ENCODE data around the gene PEX16. TPM values are rescaled to one million over a fixed set of nuclear protein-coding genes. Genes with fewer than 3 reads are reported as not detected.

The PEX16 gene
- total and polyA plus RNA-seq, 2 experiments from 2014 or later: 28.0 to 32.8 TPM

- Histone ChIP-seq H3K27ac (no peak overlapping the region), H3K4me1 (ENCODE audit: insufficient read depth) (no peaks in the 10 kb centered on the region), H2AFZ (no peak overlapping the region), H3K9me3 (ENCODE audit: low read depth) (no peaks in the 10 kb centered on the region), H3K9me2 (replicated peaks; ENCODE audit: insufficient read depth) (no peaks in the 10 kb centered on the region), H3K79me2 (no peaks in the 10 kb centered on the region), H3K36me3 (replicated peaks; ENCODE audit: insufficient read depth, low read depth) (no peaks in the 10 kb centered on the region), H3K4me2 (no peak overlapping the region), H3K27me3 (no peaks in the 10 kb centered on the region), H3K4me3 (no peak overlapping the region), H4K20me1 (ENCODE audit: insufficient read depth, poor library complexity, severe bottlenecking) (no peaks in the 10 kb centered on the region)
- TF ChIP-seq EZH2phosphoT487 (IDR thresholded peaks at IDR 0.05; ENCODE audit: low read depth, severe bottlenecking, unreplicated experiment) (no peak), CTCF (IDR thresholded peaks at IDR 0.05; ENCODE audit: poor library complexity) (no peak)
- 97% methylated on average over 9 of the region's 9 CpGs for WGBS (ENCODE audit: low lambda C conversion rate, missing lambda C conversion rate)
- DNase-seq (ENCODE audit: low spot score): no peak
Measured at GRCh38 chr11:45910623-45911022, 7.1 kb downstream of the PEX16 start.

- 94% methylated on average over 30 of the region's 32 CpGs for WGBS (ENCODE audit: low lambda C conversion rate, missing lambda C conversion rate)
- Histone ChIP-seq H4K20me1 (ENCODE audit: insufficient read depth, poor library complexity, severe bottlenecking) (no peaks in the 10 kb centered on the region), H3K79me2 (no peaks in the 10 kb centered on the region), H3K9me3 (ENCODE audit: low read depth) (no peaks in the 10 kb centered on the region), H3K9me2 (replicated peaks; ENCODE audit: insufficient read depth) (no peaks in the 10 kb centered on the region), H3K36me3 (replicated peaks; ENCODE audit: insufficient read depth, low read depth) (no peaks in the 10 kb centered on the region), H3K4me3 (no peak overlapping the region), H3K4me2 (no peak overlapping the region), H3K4me1 (ENCODE audit: insufficient read depth) (no peaks in the 10 kb centered on the region), H3K27me3 (no peaks in the 10 kb centered on the region), H3K27ac (no peak overlapping the region), H2AFZ (no peak overlapping the region)
- TF ChIP-seq CTCF (IDR thresholded peaks at IDR 0.05; ENCODE audit: poor library complexity): no peak
- no peak for DNase-seq (ENCODE audit: low spot score)
Measured at GRCh38 chr11:45909594-45910475, 7.8 kb downstream of the PEX16 start.

GRCh38 chr11:45907911-45908370 is 9.7 kb downstream of the PEX16 start:
- H3K4me2 ChIP-seq: no peak overlapping the region
- no peaks in the 10 kb centered on the region for H3K27me3 ChIP-seq
- no peaks in the 10 kb centered on the region for H4K20me1 ChIP-seq (ENCODE audit: insufficient read depth, poor library complexity, severe bottlenecking)
- H3K27ac ChIP-seq: no peak overlapping the region
- TF ChIP-seq EZH2phosphoT487 (IDR thresholded peaks at IDR 0.05; ENCODE audit: low read depth, severe bottlenecking, unreplicated experiment): no peak
- no peak for TF ChIP-seq EZH2 (IDR thresholded peaks at IDR 0.05; ENCODE audit: borderline replicate concordance)
- no peak for TF ChIP-seq CTCF (IDR thresholded peaks at IDR 0.05; ENCODE audit: poor library complexity)
- no peaks in the 10 kb centered on the region for H3K79me2 ChIP-seq
- H3K4me1 ChIP-seq (ENCODE audit: insufficient read depth): no peaks in the 10 kb centered on the region
- H2AFZ ChIP-seq: no peak overlapping the region
- WGBS (ENCODE audit: low lambda C conversion rate, missing lambda C conversion rate): 80% methylated on average over 8 of the region's 8 CpGs
- H3K9me2 ChIP-seq (replicated peaks; ENCODE audit: insufficient read depth): no peaks in the 10 kb centered on the region
- no peaks in the 10 kb centered on the region for H3K36me3 ChIP-seq (replicated peaks; ENCODE audit: insufficient read depth, low read depth)
- DNase-seq (ENCODE audit: low spot score): no peak
- H3K4me3 ChIP-seq: no peak overlapping the region
- no peaks in the 10 kb centered on the region for H3K9me3 ChIP-seq (ENCODE audit: low read depth)
